Transverse colon (tissue), 4 donors: ENCODE data around the gene IFNL3. TPM values are rescaled to one million over a fixed set of nuclear protein-coding genes. Genes with fewer than 3 reads are reported as not detected.
A peak's percentile ranks its signal among the peaks of the same experiment; 100 is the strongest.

Experiments used
- DNase-seq: peaks from one replicate; pipeline ENCODE4 v3.0.0-alpha.2; 2019
- H3K27ac ChIP-seq, 4 donors: fragments of 200-600 bp; sonication (generic); 2 replicates each; pipeline ENCODE4 v1.5.1; 2016 to 2018; ENCODE audit warnings: inconsistent platforms in 4 of 4
- H3K27me3 ChIP-seq: fragments of 200-600 bp; sonication (generic); 2 replicates; pipeline ENCODE4 v1.5.1; 2017; ENCODE audit warnings: inconsistent platforms
- H3K36me3 ChIP-seq, 4 donors: fragments of 200-600 bp; sonication (generic); 2 replicates each; pipeline ENCODE4 v1.5.1; 2017 to 2019; ENCODE audit warnings: inconsistent platforms in 4 of 4
- H3K4me1 ChIP-seq, 4 donors: fragments of 200-600 bp; sonication (generic); 2 replicates each; pipeline ENCODE4 v1.5.1; 2017 to 2020; ENCODE audit warnings: inconsistent platforms in 4 of 4
- H3K4me3 ChIP-seq, 4 donors: fragments of 200-600 bp; sonication (generic); 1 replicate in 1 of 4; 2 replicates in 3 of 4; pipeline versions ENCODE4 v1.5.1 to v1.6.1; 2017 to 2019; ENCODE audit warnings: inconsistent platforms in 4 of 4
- H3K9me3 ChIP-seq, 2 donors: fragments of 200-600 bp; sonication (generic); 2 replicates each; pipeline ENCODE4 v1.5.1; 2017 to 2019; ENCODE audit warnings: inconsistent platforms in 2 of 2
- CTCF ChIP-seq, 5 experiments: fragments of 200-600 bp in 3 of 5; fragments of 450-650 bp in 2 of 5; sonication (generic) in 3 of 5; IDR thresholded peaks; 1 replicate in 2 of 5; 2 replicates in 3 of 5; pipeline ENCODE4 v1.5.1; 2016 to 2017; ENCODE audit warnings: antibody characterized with exemption in 5 of 5, inconsistent platforms in 3 of 5, mild to moderate bottlenecking in 2 of 5, moderate library complexity in 1 of 5
- EP300 ChIP-seq: sonication (generic); formaldehyde crosslinking; IDR thresholded peaks from one replicate; pipeline ENCODE4 v1.6.1; 2017; ENCODE audit warnings: antibody characterized with exemption, low read depth
- POLR2A ChIP-seq: fragments of 450-650 bp; IDR thresholded peaks from one replicate; pipeline ENCODE4 v1.6.1; 2016; ENCODE audit warnings: antibody characterized with exemption, mild to moderate bottlenecking, moderate library complexity
- POLR2AphosphoS5 ChIP-seq, 3 donors: sonication (generic); formaldehyde crosslinking; IDR thresholded peaks; one replicate each; pipeline ENCODE4 v1.6.1; 2016; ENCODE audit warnings: antibody characterized with exemption in 3 of 3
- WGBS, 2 donors: methylation state at CpG; one replicate each; pipeline ENCODE4 v1.1.5; 2018; ENCODE audit warnings: low coverage in 1 of 2; 5-methylcytosine and 5-hydroxymethylcytosine counted together
- in situ Hi-C, 4 donors: fragments of 200-750 bp; cut with MboI; loops; one replicate each; pipeline versions ENCODE4 v1.15.0 to v1.15.1; 2017; ENCODE audit warnings: low sequenced_read_pairs in 3 of 4, low pct_ligation_motif_present in 1 of 4, low pct_unique_long_range_greater_than_20kb in 1 of 4
- intact Hi-C: fragments of 100-400 bp; cut with DNase I; formaldehyde crosslinking; loops from one replicate; pipeline ENCODE4 v1.15.1; 2023; ENCODE audit warnings: low total_unique reads
- total RNA-seq, 4 donors: library from RNA; depleted of rRNA; stranded (reverse); fragments of >200 nt; gene quantifications; one replicate each; pipeline ENCODE4 v1.1.0, GENCODE V29; 2016

The IFNL3 gene
- total RNA-seq, 4 donors from 2014 or later: not detected

DNA sequence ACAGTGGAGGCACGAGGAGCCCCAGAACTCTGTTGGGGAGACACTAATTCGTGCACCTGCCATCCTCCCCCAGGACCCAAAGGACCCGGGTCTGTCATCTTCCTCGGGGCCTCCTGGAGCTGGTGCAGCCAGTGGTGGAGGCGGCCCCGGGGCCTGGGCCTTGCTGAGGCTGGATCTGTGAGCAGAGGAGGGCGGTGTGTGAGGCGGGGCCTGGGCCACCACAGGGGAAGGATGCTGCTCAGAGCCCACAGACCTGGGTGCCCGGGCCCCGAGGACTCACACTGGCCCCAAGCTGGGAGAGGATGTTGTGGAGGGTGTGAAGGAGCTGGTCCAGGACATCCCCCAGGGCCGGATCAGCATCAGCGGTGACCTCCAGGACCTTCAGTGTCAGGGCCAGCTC, 8.3 kb downstream of the IFNL3 start:
- no peak overlapping the region for H3K27ac ChIP-seq
- H3K9me3 ChIP-seq: no peaks in the 10 kb centered on the region
- no peak overlapping the region for H3K4me3 ChIP-seq
- peaks cover 0 to 5% (median 2%) of the 10 kb centered on the region in 4 donors for H3K4me1 ChIP-seq
- in situ Hi-C loops: no loop called here
- H3K27me3 ChIP-seq: peaks cover 12% of the 10 kb centered on the region
- 59% methylated on average over 12 of the region's 12 CpGs; no CpG with 5 or more reads in 1 of the 2 donors for WGBS, 2 donors
- intact Hi-C loops: no loop called here
- peak; percentile 31 for DNase-seq
- no peak for TF ChIP-seq POLR2AphosphoS5 (IDR thresholded peaks at IDR 0.05)
- TF ChIP-seq CTCF (IDR thresholded peaks at IDR 0.05): no peak
- no peak for TF ChIP-seq EP300
- no peak for TF ChIP-seq POLR2A
- no peaks in the 10 kb centered on the region for H3K36me3 ChIP-seq

DNA sequence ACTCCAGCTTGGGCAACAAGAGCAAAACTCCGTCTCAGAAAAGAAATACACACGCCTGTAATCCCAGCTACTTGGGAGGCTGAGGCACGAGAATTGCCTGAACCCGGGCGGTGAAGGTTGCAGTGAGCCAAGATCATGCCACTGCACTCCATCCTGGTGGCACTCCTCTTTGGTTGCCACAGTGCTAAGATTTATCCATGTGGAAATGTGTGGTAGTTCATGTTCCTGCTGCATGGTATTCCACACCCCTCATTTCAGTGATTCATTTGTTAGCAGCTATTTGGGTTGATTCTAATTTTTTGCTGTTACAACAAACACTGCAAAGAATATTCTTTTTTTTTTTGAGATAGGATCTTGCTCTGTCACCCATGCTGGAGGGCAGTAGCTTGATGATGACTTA, 12.1 kb downstream of the IFNL3 start:
- no peaks in the 10 kb centered on the region for H3K36me3 ChIP-seq
- WGBS, 2 donors: 89 to 93% methylated on average over 2 to 5 of the region's 5 CpGs
- intact Hi-C loops: no loop called here
- no peak for TF ChIP-seq POLR2A
- peaks cover 0 to 3% (median under 1%) of the 10 kb centered on the region in 4 donors for H3K4me1 ChIP-seq
- peaks cover 9% of the 10 kb centered on the region for H3K27me3 ChIP-seq
- in situ Hi-C loops: no loop called here
- no peak overlapping the region for H3K27ac ChIP-seq
- H3K9me3 ChIP-seq: no peaks in the 10 kb centered on the region
- no peak overlapping the region for H3K4me3 ChIP-seq
- no peak for DNase-seq

DNA sequence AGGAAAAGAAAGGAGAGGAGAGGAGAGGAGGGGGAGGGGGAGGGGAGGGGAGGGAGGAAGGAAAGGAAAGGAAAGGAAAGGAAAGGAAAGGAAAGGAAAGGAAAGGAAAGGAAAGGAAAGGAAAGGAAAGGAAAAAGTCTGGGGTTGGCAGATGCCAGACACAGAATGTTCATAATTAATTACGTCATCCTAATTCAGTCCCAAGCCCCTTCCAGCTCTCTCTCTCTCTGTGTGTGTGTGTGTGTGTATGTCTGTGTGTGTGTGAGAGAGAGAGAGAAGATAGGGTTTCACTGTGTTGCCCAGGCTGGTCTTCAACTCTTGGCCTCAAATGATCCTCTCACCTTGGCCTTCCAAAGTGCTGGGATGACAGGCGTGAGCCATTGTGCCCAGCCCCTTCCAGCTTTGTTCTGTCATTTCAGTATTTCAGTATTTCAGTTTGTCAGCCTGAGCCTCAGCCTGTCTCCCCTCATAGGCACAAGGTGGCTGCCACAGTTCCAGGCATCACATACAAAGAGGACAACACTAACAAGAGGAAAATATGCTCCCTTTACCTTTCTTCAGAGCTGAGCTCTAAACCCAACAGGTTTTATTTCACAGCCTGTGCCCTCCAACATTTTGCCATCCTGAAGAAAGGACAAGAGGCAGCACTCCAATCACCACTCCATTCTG, 14.6 kb downstream of the IFNL3 start:
- no peak for DNase-seq
- intact Hi-C loops: no loop called here
- Histone ChIP-seq H3K4me3 (no peak overlapping the region), H3K27ac (no peak overlapping the region), H3K9me3 (no peaks in the 10 kb centered on the region), H3K36me3 (no peaks in the 10 kb centered on the region), H3K27me3 (peaks cover 5% of the 10 kb centered on the region), H3K4me1 (no peaks in the 10 kb centered on the region)
- in situ Hi-C loops: no loop called here
- WGBS, 2 donors: 68% methylated on average over 2 of the region's 2 CpGs; no CpG with 5 or more reads in 1 of the 2 donors
- TF ChIP-seq POLR2AphosphoS5 (IDR thresholded peaks at IDR 0.05) (no peak), CTCF (IDR thresholded peaks at IDR 0.05) (no peak), EP300 (no peak), POLR2A (no peak)

- Histone ChIP-seq H3K4me1 (no peaks in the 10 kb centered on the region), H3K27me3 (peaks cover 38% of the 10 kb centered on the region), H3K27ac (no peak overlapping the region), H3K36me3 (no peaks in the 10 kb centered on the region), H3K4me3 (no peak overlapping the region), H3K9me3 (no peaks in the 10 kb centered on the region)
- DNase-seq: no peak
- WGBS, 2 donors: 26% methylated on average over 3 of the region's 3 CpGs; no CpG with 5 or more reads in 1 of the 2 donors
- in situ Hi-C loops (loop anchor here in 1 of 4 donors (25.0 kb wide), 1 partner anchor 638 kb away; no protein-coding TSS in a partner anchor), intact Hi-C loops (no loop called here)
- TF ChIP-seq EP300 (no peak), POLR2A (no peak), POLR2AphosphoS5 (IDR thresholded peaks at IDR 0.05) (no peak), CTCF (IDR thresholded peaks at IDR 0.05) (no peak)
These were observed 19.9 kb downstream of the IFNL3 start for GRCh38 chr19:39224910-39225309.
